GM12873 (cell line): ENCODE measurements around the gene KNCN.

Experiments used
- CTCF ChIP-seq: IDR thresholded peaks from 2 replicates; pipeline ENCODE4 v1.5.1; 2012; ENCODE audit warnings: low read depth, mild to moderate bottlenecking, moderate library complexity, low read length, control low read depth; ENCODE audit not compliant: insufficient read depth; ENCODE audit errors: missing control alignments

KNCN gene

GRCh38 chr1:46551597-46552095, at the start of gene KNCN:
Gene KNCN, minus strand, starts transcription at chr1:46551647. Its CDS starts 432 bp downstream, at chr1:46551215.
- TF ChIP-seq CTCF, result no peak

- no peak for TF ChIP-seq CTCF
Measured at GRCh38 chr1:46599059-46599970, 47.9 kb upstream of the KNCN start.

GRCh38 chr1:46596846-46597245, 45.4 kb upstream of the KNCN start:
- TF ChIP-seq CTCF, result no peak

GRCh38 chr1:46596036-46596435, 44.6 kb upstream of the KNCN start:
- no peak for TF ChIP-seq CTCF

- TF ChIP-seq CTCF, result no peak
Measured at GRCh38 chr1:46595127-46595526, 43.7 kb upstream of the KNCN start.

GRCh38 chr1:46594063-46594462, 42.6 kb upstream of the KNCN start:
- no peak for TF ChIP-seq CTCF

- no peak for TF ChIP-seq CTCF
Measured at GRCh38 chr1:46592823-46593222, 41.4 kb upstream of the KNCN start.
